D721Med (cell line): ENCODE measurements around the gene RRAS2.

Source experiments
- DNase-seq: peaks from one replicate; pipeline ENCODE4 v3.0.0; 2011; ENCODE audit warnings: low spot score; ENCODE audit not compliant: insufficient read length
- FAIRE-seq: peaks from 2 replicates; lab custom pipeline; 2011; peaks lifted over from hg19 to GRCh38; lab: Jason Lieb, UNC
- CTCF ChIP-seq: IDR thresholded peaks from 2 replicates; pipeline ENCODE4 v1.5.1; 2012; ENCODE audit warnings: mild to moderate bottlenecking, control low read depth; ENCODE audit not compliant: insufficient read depth; ENCODE audit errors: missing control alignments

RRAS2 gene

DNA sequence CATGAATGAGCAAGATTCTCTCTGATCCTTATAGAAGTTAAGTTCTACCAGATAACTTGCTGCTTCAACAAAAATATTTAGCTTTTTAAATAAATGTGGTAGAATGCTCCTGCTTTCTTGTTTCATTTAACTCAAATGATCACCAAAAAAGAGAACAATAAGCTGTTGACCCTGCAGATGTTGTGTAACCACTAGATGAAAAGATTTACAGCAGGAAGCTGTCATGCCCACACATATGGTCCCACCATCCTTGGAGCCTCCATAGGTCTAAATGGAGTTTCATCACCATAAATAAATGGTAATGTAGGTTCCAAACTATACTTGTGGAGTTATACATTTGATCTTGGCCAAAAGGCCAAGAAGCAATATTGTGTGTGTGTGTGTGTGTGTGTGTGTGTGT, 118.8 kb downstream of the RRAS2 start:
- DNase-seq (no peak), FAIRE-seq (no peak)
- no peak for TF ChIP-seq CTCF

DNA sequence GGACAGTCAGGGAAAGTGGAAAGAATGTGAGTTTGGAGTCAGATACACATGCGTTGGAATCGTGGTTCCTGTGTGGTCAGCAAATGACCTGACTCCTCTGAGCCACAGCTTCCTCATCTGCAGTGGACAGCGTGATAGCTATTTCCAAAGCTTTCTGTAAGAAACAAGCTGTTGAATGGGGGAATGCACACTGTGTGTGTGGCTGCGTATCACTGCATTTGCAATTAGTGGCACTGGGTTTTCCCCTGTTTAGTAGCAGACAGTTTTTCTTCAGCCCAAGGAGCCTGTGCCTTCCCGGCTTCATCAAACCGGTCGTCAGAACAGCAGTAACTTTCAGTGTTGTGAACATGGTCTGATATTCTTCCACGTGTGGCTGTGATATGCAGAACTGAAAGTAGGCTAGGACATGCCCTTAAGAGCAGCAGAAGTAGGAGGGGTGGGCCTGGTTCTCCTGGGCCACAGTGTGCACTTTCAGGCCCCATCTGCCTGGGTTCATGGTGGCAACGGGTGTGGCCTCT, 121.5 kb downstream of the RRAS2 start:
- no peak for TF ChIP-seq CTCF
- no peak for DNase-seq
- FAIRE-seq: no peak

DNA sequence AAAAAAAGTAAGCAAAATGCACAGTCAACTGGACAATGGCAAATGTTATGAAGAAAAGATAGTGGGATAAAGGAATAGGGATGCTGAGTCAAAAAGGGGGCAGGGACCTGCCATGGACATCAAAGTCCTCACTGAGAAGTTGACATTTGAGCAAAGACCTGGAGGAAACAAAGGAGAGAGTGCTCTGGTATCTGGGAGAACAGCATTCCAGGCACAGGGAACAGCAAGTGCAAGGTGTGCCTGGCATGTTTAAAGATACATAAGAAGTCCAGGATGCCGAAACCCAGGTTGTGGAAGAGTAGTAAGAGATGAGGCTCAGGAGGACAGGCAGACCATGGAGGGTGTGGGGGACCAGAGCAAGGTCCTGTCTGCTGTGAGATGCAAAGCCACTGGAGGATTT, 123.3 kb downstream of the RRAS2 start:
- no peak for TF ChIP-seq CTCF
- DNase-seq (no peak), FAIRE-seq (no peak)

DNA sequence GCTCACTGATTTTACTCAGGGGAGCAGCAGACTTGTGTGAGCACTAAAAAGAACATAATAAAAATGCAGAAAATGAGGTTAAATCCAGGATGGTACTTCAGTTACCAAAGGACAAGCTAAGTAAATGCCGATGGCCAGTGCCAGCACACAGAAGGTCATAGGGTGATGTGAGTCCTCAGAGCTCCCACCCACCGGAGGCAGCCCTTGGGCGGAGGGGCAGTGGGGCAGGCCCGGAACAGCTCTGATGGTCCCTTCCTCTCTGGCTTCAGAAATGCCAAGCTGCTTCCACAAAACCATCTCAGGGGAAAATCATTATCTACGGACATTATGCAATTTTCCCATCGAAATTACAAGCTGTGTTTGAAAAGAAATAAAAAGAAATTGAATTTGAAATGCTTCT, 124.5 kb downstream of the RRAS2 start:
- DNase-seq (no peak), FAIRE-seq (no peak)
- no peak for TF ChIP-seq CTCF

DNA sequence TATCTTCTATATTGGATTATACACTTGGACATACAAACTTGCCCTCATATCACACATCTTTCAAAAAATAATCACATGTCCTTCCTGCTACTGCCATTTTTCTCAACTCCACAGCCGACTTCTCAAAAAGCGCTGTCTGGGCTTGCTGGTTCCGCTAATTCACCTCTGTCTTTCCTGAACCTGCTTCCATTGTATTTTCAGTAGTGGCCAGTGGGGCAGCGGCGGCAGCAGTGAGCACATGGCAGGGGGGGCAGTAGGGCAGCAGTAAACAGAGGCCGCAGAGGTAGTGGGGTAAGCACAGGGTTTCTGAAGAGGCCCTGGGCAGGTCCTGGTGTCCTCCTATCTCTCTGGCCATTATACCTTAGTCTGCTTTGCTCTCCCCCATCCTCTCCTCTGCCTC, 126.3 kb downstream of the RRAS2 start:
- TF ChIP-seq CTCF: peak; percentile 20
- FAIRE-seq: no peak

DNA sequence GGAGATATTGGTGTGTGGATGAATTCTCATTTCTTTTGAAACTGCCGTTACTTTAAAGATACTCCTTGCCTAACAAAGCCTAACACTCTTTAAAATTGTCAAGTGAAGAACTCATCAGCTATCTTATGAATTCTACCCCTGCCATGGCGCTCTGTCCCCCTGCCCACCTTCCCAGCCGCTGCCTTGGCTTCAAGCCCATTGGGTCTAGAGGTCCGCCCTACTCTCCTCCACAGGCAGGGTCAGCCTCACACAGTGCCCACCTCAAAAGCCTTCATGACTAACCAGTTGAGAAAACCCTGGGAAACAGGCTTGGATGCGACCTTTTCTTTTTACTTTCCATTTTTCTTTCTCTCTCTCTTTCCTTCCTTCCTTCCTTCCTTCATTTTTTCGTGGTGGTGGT, 128.6 kb downstream of the RRAS2 start:
- DNase-seq (no peak), FAIRE-seq (no peak)
- TF ChIP-seq CTCF: no peak

More for the DNA sequence above, 126.3 kb downstream of the RRAS2 start:
- no peak for DNase-seq

- DNase-seq (no peak), FAIRE-seq (no peak)
- no peak for TF ChIP-seq CTCF
These were observed 129.5 kb downstream of the RRAS2 start for GRCh38 chr11:14229472-14229871.
